Omental fat pad (tissue), 4 donors: ENCODE data around the gene DHRSX. TPM values are rescaled to one million over a fixed set of nuclear protein-coding genes. Genes with fewer than 3 reads are reported as not detected.
"Not testable (repeated sequence)": the region's sequence is repeated elsewhere in the genome, so short reads cannot be mapped to it uniquely, and the experiment has no call there.

Experiments
- ATAC-seq: fragments of 150-250 bp; one replicate; pipeline ENCODE4 v1.9.1; 2016; ENCODE audit warnings: mild to moderate bottlenecking, moderate library complexity; ENCODE audit not compliant: low FRiP score
- DNase-seq: peaks from one replicate; pipeline ENCODE4 v3.0.0-alpha.2; 2019; ENCODE audit warnings: low spot score
- CTCF ChIP-seq, 3 donors: fragments of 450-650 bp; IDR thresholded peaks; one replicate each; pipeline ENCODE4 v1.5.1; 2016 to 2017; ENCODE audit warnings: antibody characterized with exemption in 3 of 3, mild to moderate bottlenecking in 3 of 3, moderate library complexity in 2 of 3
- total RNA-seq, 4 donors: library from RNA; depleted of rRNA; stranded (reverse); fragments of >200 nt; gene quantifications; one replicate each; pipeline ENCODE4 v1.1.0, GENCODE V29; 2016

DHRSX gene
- total RNA-seq, 4 donors from 2014 or later, result 18.6 to 34.2 (median 21.4) TPM

DNA sequence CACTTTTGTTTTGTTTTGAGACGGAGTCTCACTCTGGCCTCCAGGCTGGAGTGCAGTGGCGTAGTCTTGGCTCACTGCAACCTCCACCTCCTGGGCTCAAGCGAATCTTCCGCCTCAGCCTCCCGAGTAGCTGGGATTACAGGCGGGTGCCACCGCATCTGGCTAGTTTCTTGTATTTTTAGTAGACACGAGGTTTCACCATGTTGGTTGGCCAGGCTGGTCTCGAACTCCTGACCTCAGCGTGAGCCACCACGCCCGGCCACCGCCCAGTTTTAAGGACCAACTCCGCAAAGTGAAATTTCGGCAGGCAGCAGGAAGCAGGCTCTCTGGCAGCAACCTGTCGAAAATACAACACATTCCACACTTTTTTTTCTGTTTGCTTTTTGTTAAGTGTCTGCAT, 13.4 kb downstream of the DHRSX start:
- TF ChIP-seq CTCF (IDR thresholded peaks at IDR 0.05), result no peak
- DNase-seq (no peak), ATAC-seq (no peak)

DNA sequence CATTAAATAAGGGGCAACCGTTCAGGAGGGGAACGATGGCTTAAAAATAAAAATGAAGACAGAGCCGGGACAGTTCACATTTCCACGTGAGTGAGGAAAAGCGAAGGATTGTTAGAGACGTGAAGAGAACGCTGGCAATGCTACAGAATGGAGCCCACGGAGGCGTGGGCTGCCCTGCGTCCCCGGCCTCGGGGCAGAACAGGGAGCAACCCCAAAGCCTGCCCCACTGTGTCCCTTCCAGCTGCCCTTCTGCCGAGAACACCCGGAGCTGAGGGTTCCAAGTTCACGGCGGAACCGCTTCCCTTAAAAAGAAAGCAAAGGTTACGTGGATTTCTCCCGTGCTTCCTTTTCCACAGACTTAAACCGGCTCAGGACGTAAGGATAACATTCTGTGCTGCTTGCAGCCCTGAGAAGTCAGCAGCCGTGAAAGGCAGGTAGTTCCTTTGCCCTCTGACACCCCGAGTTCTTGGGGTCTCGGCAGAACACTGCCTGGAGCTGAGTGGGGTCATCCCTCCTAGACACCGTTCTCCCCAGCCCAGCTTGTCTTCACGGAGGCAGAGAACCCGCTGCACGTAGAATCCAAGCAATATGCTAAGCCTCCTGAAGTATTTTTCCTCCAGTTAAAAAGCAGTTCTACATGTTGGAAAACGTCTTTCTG, 14.2 kb downstream of the DHRSX start:
- no peak for TF ChIP-seq CTCF (IDR thresholded peaks at IDR 0.05)
- DNase-seq, result no peak
- ATAC-seq, result no peak

DNA sequence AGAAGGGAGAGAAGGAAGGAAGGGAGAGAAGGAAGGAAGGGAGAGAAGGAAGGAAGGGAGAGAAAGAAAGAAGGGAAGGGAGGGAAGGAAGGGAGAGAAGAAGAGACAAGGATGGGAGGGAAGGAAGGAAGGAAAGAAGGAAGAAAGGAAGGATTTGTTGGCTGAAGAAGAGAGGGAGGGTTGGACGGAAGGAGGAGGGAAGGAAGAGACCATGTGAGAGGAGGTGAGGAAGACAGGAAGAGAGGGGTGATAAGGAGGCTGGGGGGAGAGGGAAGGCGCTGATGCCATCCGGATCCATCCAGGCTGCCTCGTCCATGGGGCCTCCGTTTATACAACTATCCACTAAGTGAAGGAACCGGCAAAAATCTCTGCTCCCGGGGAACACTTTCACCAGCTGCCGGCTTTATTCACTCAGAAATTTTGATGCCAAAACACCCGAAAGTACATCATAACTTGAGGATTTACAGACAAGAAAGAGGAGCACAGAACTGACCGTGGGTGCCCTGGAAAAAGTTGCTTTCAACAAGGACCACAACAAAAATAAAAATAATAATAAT, 14.9 kb downstream of the DHRSX start:
- TF ChIP-seq CTCF (IDR thresholded peaks at IDR 0.05), result no peak
- no peak for DNase-seq
- ATAC-seq, result no peak

DNA sequence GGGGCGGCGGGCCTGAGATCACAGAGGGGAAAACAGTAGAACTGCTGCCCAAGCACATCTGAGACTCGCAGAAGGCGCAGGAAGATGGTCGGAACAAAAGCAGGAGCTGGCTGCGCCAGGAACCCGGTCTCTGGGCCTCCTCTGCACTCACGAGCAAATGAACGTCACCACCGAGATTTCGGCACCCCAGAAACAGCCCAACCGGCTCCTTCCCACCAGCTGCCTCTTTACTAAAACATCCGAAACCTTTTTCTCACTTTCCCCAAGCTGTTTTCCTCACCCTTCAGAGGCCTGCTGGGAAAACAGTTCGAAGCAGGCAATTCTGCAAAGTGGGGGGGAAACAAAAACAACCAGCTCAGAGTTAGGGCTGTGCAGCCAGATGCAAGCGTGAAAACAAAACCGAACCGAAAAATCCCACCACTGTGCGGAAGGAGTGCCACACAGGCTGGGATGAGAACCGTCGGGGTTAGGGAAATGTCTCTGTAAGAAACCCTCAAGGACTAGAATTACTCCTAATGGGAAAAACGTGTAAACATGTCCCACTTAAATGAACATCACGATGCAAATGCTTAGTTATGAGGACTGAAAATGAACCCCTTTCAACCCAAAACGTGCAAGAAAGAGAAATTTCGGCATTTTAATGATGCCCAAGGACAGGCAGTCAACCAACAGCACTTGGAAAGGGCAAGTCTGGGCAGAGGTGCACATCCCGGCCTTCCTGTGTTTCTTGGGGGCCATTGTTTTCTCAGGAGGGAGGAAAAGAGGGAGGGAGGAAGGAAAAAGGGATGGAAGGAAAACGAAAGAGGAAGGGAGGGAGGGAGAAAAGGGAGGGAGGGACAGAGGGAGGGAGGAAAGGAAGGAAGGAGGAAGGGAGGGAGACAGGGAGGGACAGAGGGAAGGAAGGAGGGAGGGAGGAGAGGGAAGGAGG, 15.8 kb downstream of the DHRSX start:
- peak; percentile 65 for ATAC-seq
- DNase-seq, result no peak
- TF ChIP-seq CTCF (IDR thresholded peaks at IDR 0.05), result no peak

DNA sequence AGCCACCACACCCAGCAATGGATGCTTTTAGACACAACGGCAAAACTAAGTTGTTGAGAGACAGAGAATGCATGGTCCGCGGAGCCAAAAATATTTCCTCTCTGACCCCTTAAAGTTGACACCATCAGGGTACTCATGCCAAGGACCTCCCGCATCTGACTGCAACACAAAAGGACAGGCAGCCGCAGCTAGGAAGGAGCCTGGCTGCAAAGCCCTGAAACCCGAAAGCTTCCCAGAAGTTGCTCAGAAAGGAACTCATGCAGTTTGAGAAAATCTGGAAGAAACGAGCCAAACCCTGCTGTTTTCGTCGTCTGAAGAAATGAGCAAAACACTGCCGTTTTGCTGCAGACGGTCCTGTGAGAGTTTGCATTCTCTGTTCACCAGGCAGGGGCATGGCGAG, 16.5 kb downstream of the DHRSX start:
- TF ChIP-seq CTCF (IDR thresholded peaks at IDR 0.05), result no peak
- DNase-seq (no peak), ATAC-seq (peak; percentile 17)

DNA sequence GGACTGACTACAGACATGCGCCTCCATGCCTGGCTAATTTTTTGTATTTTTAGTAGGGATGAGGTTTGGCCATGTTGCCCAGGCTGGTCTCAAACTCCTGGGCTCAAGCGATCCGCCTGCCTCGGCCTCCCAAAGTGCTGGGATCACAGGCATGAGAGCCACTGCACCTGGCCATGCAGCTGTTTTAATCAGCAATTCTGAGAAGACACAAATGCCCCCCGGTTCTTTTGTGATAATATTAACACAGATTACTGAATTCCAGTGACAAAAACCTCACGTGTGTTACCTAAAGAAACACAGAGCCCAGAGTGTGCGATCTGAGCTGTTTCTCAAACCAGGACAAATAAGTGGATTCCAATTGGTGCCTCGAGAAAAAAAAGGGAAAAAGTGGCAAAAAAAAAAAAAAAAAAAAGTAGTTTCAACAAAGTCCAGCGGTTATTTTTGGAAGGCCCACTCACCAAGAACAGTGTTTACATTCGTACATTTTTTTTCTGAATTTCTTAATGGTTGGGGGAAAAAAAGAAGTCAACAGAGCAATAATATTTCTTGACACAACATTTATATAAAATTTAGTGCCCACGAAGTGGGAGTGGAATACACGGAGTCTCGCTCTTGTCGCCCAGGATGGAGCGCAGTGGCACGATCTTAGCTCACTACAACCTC, 17.2 kb downstream of the DHRSX start:
- ATAC-seq, result no peak
- DNase-seq, result no peak
- no peak for TF ChIP-seq CTCF (IDR thresholded peaks at IDR 0.05)

GRCh38 chrX:2481597-2481996, 19.2 kb downstream of the DHRSX start:
- not testable (repeated sequence) for DNase-seq, ATAC-seq

GRCh38 chrX:2479982-2480381, 20.8 kb downstream of the DHRSX start:
- DNase-seq, ATAC-seq: not testable (repeated sequence)
